Calu3 (cell line): ENCODE measurements around the gene CEMIP2. TPM values are rescaled to one million over a fixed set of nuclear protein-coding genes. Genes with fewer than 3 reads are reported as not detected.
A peak's percentile ranks its signal among the peaks of the same experiment; 100 is the strongest.
"Not testable (repeated sequence)": the region's sequence is repeated elsewhere in the genome, so short reads cannot be mapped to it uniquely, and the experiment has no call there.

ENCODE experiments used
- BruUV-seq: library from RNA; stranded (reverse); fragments of 400-500 nt; replicated peaks from 2 replicates; lab custom pipeline; 2021; lab: Mats Ljungman, UMichigan
- CTCF ChIA-PET: fragments of 300-600 bp; sonication (Branson Sonifier 250); formaldehyde crosslinking; loops from one replicate; lab custom pipeline; 2022; ENCODE audit warnings: antibody characterized with exemption; lab: Charles Lee
- DNase-seq: peaks from one replicate; pipeline ENCODE4 v3.0.0; 2022
- H3K27ac Mint-ChIP-seq: one replicate; pipeline ENCODE4 v1.8.0; 2022; ENCODE audit warnings: mixed read lengths; ENCODE audit not compliant: unreplicated experiment
- H3K27me3 Mint-ChIP-seq: one replicate; pipeline ENCODE4 v1.8.0; 2022; ENCODE audit warnings: mixed read lengths; ENCODE audit not compliant: unreplicated experiment
- H3K36me3 Mint-ChIP-seq: one replicate; pipeline ENCODE4 v1.8.0; 2022; ENCODE audit warnings: mild to moderate bottlenecking, moderate library complexity, mixed read lengths; ENCODE audit not compliant: insufficient read depth, unreplicated experiment
- H3K4me1 Mint-ChIP-seq: one replicate; pipeline ENCODE4 v1.8.0; 2022; ENCODE audit warnings: mild to moderate bottlenecking, low read depth, mixed read lengths; ENCODE audit not compliant: unreplicated experiment
- H3K4me3 Mint-ChIP-seq: one replicate; pipeline ENCODE4 v1.8.0; 2022; ENCODE audit warnings: mild to moderate bottlenecking, low read depth, moderate library complexity, mixed read lengths; ENCODE audit not compliant: unreplicated experiment
- H3K9me3 Mint-ChIP-seq: one replicate; pipeline ENCODE4 v1.8.0; 2022; ENCODE audit warnings: low read depth, mixed read lengths; ENCODE audit not compliant: unreplicated experiment
- intact Hi-C: fragments of 100-400 bp; cut with micrococcal nuclease; formaldehyde crosslinking; loops from one replicate; pipeline ENCODE4 v1.10.0; 2022; ENCODE audit not compliant: unreplicated experiment
- total RNA-seq: library from RNA; stranded (reverse); gene quantifications from 2 replicates; pipeline ENCODE4 v1.2.3, GENCODE V29; 2022
- TF ChIP-seq, protein P1 (sequence below): fragments of 200-600 bp; IDR thresholded peaks from one replicate; pipeline ENCODE4 v1.8.0; 2022; ENCODE audit warnings: antibody characterized with exemption; ENCODE audit not compliant: unreplicated experiment

The CEMIP2 gene
- total RNA-seq, 1 experiment from 2014 or later, result 122 TPM

DNA sequence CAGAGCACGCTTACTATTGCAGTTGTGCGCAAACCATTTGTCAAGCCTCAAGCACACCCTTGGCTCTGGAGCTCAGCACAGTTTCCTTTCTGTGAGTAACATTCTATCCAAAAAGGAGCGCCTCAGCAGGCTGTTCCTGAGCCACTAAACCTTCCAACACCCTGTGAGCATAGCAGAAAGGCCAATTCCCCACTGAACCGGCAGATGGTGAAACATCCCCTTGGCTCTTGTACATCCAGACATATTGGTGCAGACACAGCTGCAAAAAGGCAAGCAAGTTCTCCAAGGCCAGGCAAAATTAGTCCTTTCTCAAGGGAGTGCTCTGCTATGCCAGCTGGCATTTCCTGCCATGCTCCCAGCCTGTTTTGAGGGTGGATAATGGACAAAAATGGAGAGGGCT is 44.1 kb upstream of the CEMIP2 start:
- Mint-ChIP-seq H3K27ac (no peak overlapping the region), H3K36me3 (no peaks in the 10 kb centered on the region), H3K4me1 (peaks cover 11% of the 10 kb centered on the region), H3K4me3 (no peak overlapping the region), H3K27me3 (no peaks in the 10 kb centered on the region), H3K9me3 (no peaks in the 10 kb centered on the region)
- no peak for DNase-seq
- BruUV-seq, result no TSS peak
- intact Hi-C loops, result no loop called here
- CTCF ChIA-PET, result no interaction called here
- TF ChIP-seq, protein P1, sequence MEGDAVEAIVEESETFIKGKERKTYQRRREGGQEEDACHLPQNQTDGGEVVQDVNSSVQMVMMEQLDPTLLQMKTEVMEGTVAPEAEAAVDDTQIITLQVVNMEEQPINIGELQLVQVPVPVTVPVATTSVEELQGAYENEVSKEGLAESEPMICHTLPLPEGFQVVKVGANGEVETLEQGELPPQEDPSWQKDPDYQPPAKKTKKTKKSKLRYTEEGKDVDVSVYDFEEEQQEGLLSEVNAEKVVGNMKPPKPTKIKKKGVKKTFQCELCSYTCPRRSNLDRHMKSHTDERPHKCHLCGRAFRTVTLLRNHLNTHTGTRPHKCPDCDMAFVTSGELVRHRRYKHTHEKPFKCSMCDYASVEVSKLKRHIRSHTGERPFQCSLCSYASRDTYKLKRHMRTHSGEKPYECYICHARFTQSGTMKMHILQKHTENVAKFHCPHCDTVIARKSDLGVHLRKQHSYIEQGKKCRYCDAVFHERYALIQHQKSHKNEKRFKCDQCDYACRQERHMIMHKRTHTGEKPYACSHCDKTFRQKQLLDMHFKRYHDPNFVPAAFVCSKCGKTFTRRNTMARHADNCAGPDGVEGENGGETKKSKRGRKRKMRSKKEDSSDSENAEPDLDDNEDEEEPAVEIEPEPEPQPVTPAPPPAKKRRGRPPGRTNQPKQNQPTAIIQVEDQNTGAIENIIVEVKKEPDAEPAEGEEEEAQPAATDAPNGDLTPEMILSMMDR, result no peak

DNA sequence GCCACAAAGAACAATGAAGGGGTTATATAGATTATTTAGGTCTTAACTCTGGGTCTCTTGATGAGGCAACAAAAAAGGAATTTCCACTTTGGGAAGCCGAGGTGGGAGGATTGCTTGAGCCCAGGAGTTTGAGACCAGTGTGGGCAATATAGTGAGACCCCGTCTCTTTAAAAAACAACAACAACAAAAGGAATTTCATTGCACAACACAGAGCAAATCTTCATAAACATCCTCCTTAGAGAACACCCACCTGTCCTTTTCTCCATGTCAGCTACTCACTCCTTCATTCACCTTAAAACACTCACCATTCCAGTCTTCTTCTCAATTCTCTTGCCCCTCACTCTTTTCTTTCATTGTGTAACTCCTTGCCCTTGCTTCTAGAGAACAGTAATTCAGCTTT is 39.8 kb upstream of the CEMIP2 start:
- H3K4me3 Mint-ChIP-seq, result no peak overlapping the region
- TF ChIP-seq, protein P1, result no peak
- no peaks in the 10 kb centered on the region for H3K36me3 Mint-ChIP-seq
- H3K27me3 Mint-ChIP-seq, result no peaks in the 10 kb centered on the region
- BruUV-seq, result no TSS peak
- intact Hi-C loops, result no loop called here
- H3K9me3 Mint-ChIP-seq, result no peaks in the 10 kb centered on the region
- CTCF ChIA-PET, result interaction anchor here (0.8 to 1.8 kb wide), 2 partner anchors 9 to 161 kb away, joined by 3 to 7 read pairs; no protein-coding TSS in a partner anchor
- no peak overlapping the region for H3K27ac Mint-ChIP-seq
- DNase-seq, result no peak
- H3K4me1 Mint-ChIP-seq, result peaks cover 8% of the 10 kb centered on the region

DNA sequence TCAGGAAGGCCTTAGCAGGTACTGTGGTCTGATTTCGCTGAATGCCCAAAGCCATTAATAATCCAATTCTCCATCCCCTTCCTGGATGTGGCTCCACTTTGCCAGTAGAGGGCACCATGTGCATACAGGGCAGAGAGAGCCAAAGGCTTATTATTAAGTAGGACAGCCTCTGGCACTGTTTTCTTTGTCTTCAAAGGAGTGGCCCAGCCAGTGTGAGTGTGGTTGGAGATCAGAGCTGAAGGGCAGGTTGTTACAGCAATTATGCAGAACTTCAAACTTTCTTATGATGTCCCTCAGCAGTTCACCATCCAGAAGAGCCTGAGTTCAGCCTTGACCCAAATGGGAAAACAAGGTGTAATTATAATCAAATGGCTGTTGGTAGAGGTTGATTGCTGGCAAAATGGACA is 38.6 kb upstream of the CEMIP2 start:
- no peak overlapping the region for H3K4me3 Mint-ChIP-seq
- H3K9me3 Mint-ChIP-seq, result no peaks in the 10 kb centered on the region
- intact Hi-C loops, result loop anchor here (1.0 to 2.0 kb wide), 2 partner anchors 170 to 218 kb away; no protein-coding TSS in a partner anchor
- no peak overlapping the region for H3K27ac Mint-ChIP-seq
- H3K27me3 Mint-ChIP-seq, result no peaks in the 10 kb centered on the region
- peaks cover 8% of the 10 kb centered on the region for H3K4me1 Mint-ChIP-seq
- CTCF ChIA-PET, result interaction anchor here (0.5 to 1.8 kb wide), 13 partner anchors 10 to 1858 kb away, joined by 3 to 10 read pairs (median 4); partner anchors contain the start of genes ABHD17B and C9orf85
- no peaks in the 10 kb centered on the region for H3K36me3 Mint-ChIP-seq
- TF ChIP-seq, protein P1, result peak; percentile 52
- no TSS peak for BruUV-seq
- peak; percentile 67 for DNase-seq

DNA sequence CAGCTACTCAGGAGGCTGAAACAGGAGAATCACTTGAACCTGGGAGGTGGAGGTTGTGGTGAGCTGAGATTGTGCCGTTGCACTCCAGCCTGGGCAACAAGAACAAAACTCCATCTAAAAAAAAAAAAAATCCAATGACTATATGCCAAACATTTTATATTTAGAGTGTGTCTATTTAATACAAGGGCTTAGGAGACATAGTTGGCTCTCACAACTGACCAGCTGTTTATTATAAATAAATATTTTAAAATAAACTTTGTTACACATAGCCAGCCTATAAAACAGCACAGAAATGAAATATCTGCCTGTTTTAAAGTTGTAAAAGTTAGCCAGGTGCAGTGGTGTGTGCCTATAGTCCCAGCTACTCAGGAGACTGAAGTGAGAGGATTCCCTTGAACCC is 36.8 kb upstream of the CEMIP2 start:
- H3K36me3 Mint-ChIP-seq, intact Hi-C loops, DNase-seq, BruUV-seq, H3K9me3 Mint-ChIP-seq, H3K27me3 Mint-ChIP-seq, H3K4me3 Mint-ChIP-seq, H3K27ac Mint-ChIP-seq, H3K4me1 Mint-ChIP-seq: not testable (repeated sequence)
- CTCF ChIA-PET, result interaction anchor here (0.7 kb wide), 1 partner anchor 870 kb away, joined by 3 read pairs; no protein-coding TSS in a partner anchor

DNA sequence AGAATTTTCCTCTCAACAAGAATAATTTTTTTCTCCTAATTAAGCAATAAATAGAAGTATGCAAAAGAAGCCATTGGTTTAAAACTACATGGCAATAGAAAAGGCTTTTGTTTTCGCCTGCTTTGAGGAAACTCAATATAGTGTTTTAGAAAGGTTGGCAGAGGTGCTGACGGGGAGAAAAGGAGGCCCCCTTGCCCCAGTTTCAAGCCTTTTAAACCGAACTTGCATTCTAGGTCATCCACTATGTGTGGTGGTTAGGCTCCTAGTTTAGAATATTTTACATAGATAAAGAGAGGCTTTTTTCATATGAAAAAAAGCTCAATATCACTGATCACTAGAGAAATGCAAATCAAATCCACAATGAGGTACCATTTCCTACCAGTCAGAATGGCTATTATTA is 33.5 kb upstream of the CEMIP2 start:
- no peak for DNase-seq
- H3K9me3 Mint-ChIP-seq, result no peaks in the 10 kb centered on the region
- H3K4me1 Mint-ChIP-seq, result peaks cover 2% of the 10 kb centered on the region
- intact Hi-C loops, result no loop called here
- TF ChIP-seq, protein P1, result no peak
- no peak overlapping the region for H3K27ac Mint-ChIP-seq
- BruUV-seq, result no TSS peak
- H3K27me3 Mint-ChIP-seq, result no peaks in the 10 kb centered on the region
- no peaks in the 10 kb centered on the region for H3K36me3 Mint-ChIP-seq
- CTCF ChIA-PET, result no interaction called here
- no peak overlapping the region for H3K4me3 Mint-ChIP-seq
